Panc1 (cell line): Measurements from ENCODE around the gene RAD50.
"Not testable (repeated sequence)": the region's sequence is repeated elsewhere in the genome, so short reads cannot be mapped to it uniquely, and the experiment has no call there.

ENCODE experiments used
- CTCF ChIP-seq: fragments of 450-650 bp; IDR thresholded peaks from 2 replicates; pipeline ENCODE4 v1.5.1; 2017; ENCODE audit warnings: mild to moderate bottlenecking
- TCF7L2 ChIP-seq: IDR thresholded peaks from 2 replicates; pipeline ENCODE4 v1.6.1; 2011; ENCODE audit warnings: mild to moderate bottlenecking, low read depth, low read length, inconsistent platforms

- not testable (repeated sequence) for TF ChIP-seq TCF7L2, CTCF
Measured at GRCh38 chr5:132513618-132514336, 43.0 kb upstream of the RAD50 start.
